ENCODE measurements around the gene GALNT18.

Gene GALNT18

DNA sequence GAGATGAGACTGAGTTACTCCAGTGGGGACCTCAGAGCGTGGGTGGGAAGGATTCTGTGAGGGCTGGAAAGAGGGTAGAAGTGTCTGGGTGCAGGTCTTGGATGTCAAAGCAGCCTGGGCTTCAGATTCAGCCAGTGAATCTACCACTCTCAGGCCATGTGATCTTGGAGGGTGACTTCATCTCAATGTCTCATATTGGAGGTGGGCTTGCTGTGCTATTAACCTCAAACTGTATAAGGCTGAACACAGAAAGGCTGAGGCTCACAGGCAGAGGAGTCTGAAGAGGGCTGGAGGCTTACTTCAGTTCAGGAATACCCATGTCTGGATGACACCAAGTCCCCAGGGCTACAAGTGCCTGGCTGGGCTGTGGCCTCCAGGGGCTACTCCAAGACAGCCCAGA is 332.1 kb downstream of the GALNT18 start:
- H3K79me1 ChIP-seq (ENCODE audit: low read depth, low read length) = no peaks in the 10 kb centered on the region
- H3K27ac ChIP-seq (replicated peaks; ENCODE audit: low read length) = no peak overlapping the region
- H3K4me2 ChIP-seq (ENCODE audit: insufficient read depth, low read length, poor library complexity, severe bottlenecking) = no peak overlapping the region
- H2BK120ac ChIP-seq (ENCODE audit: low read depth, low read length) = no peak overlapping the region
- H3K9me3 ChIP-seq (replicated peaks in 1 of 2; ENCODE audit: control insufficient read depth in 2 of 2, insufficient read depth in 1 of 2, low read depth in 1 of 2, low read length in 2 of 2) = no peaks in the 10 kb centered on the region
- H3K4ac ChIP-seq (ENCODE audit: low read length) = no peak overlapping the region
- no peak overlapping the region for H2AFZ ChIP-seq (ENCODE audit: low read length)
- H3K9ac ChIP-seq (ENCODE audit: low read depth, low read length, poor library complexity) = no peak overlapping the region
- H3K18ac ChIP-seq (ENCODE audit: low read length) = peak overlapping the region; percentile 30
- H3K4me3 ChIP-seq (ENCODE audit: low read length in 2 of 2) = peak overlapping the region in 1 of 2 donors; percentile 8
- H2BK15ac ChIP-seq (ENCODE audit: low read length) = no peak overlapping the region
- H3K14ac ChIP-seq (ENCODE audit: low read length) = no peak overlapping the region
- H2BK5ac ChIP-seq (ENCODE audit: low read length) = no peak overlapping the region
- peaks cover 0 to 2% of the 10 kb centered on the region in 2 donors for H3K4me1 ChIP-seq (ENCODE audit: control insufficient read depth in 2 of 2, insufficient read depth in 1 of 2, low read depth in 1 of 2, low read length in 2 of 2)
- no peak for DNase-seq (ENCODE audit: low spot score)
- no peaks in the 10 kb centered on the region for H3K27me3 ChIP-seq (ENCODE audit: control insufficient read depth in 3 of 3, insufficient read depth in 3 of 3, low read depth in 1 of 3, low read length in 3 of 3)
- no CpG with 5 or more reads among the region's 1 CpG for WGBS, 2 donors (ENCODE audit: extremely low coverage in 2 of 2, insufficient read length in 2 of 2, insufficient replicate concordance in 1 of 2)
- no peak overlapping the region for H2BK12ac ChIP-seq (ENCODE audit: low read length)
- no peaks in the 10 kb centered on the region for H3K36me3 ChIP-seq (replicated peaks in 1 of 2; ENCODE audit: control insufficient read depth in 2 of 2, insufficient read depth in 2 of 2, low read length in 2 of 2)
- H4K8ac ChIP-seq (ENCODE audit: low read depth, low read length) = no peak overlapping the region
- no peak overlapping the region for H3K23ac ChIP-seq (ENCODE audit: low read depth, low read length, poor library complexity)
- no peak overlapping the region for H2AK5ac ChIP-seq (ENCODE audit: low read depth, low read length)
- H4K91ac ChIP-seq (ENCODE audit: low read depth, low read length, poor library complexity) = no peak overlapping the region

DNA sequence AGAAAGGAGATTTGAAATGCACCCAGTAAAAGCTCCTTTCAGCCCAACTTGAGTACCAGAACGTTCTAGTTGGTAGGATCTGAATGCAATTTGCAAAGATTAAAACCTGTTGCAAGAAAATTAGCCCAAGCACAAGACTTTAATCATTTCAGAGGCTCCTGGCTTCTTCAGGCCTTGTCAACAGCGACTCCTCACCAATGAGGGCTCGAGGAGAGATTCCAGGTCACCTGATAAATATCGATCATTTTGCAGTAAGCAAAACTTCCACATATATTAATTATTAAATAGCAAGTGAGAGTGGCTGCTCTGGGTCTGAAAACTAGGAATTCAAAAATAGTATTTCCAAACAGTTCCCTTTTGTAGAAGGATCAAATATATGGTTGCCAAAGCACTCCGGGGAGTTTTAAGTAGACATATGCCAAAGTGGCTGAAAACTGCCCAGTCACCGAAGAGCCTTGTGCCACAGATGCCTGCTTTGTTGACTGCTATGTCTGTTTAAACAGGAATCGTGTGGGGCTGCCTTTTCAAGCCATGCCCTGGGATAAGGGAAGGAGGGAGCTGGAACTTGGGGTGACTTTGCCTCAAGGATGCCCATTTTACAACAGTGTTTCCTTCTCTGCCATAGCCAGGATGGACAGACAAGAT is 332.7 kb downstream of the GALNT18 start:
- Histone ChIP-seq H2AFZ (ENCODE audit: low read length) (no peak overlapping the region), H2BK5ac (ENCODE audit: low read length) (no peak overlapping the region), H3K4me1 (ENCODE audit: control insufficient read depth in 2 of 2, insufficient read depth in 1 of 2, low read depth in 1 of 2, low read length in 2 of 2) (peaks cover 0 to 2% of the 10 kb centered on the region in 2 donors), H3K27me3 (ENCODE audit: control insufficient read depth in 3 of 3, insufficient read depth in 3 of 3, low read depth in 1 of 3, low read length in 3 of 3) (no peaks in the 10 kb centered on the region), H2BK12ac (ENCODE audit: low read length) (no peak overlapping the region), H2BK15ac (ENCODE audit: low read length) (no peak overlapping the region), H3K4ac (ENCODE audit: low read length) (no peak overlapping the region), H4K8ac (ENCODE audit: low read depth, low read length) (no peak overlapping the region), H2BK120ac (ENCODE audit: low read depth, low read length) (no peak overlapping the region), H4K91ac (ENCODE audit: low read depth, low read length, poor library complexity) (no peak overlapping the region), H3K14ac (ENCODE audit: low read length) (no peak overlapping the region), H3K18ac (ENCODE audit: low read length) (no peak overlapping the region), H3K79me1 (ENCODE audit: low read depth, low read length) (no peaks in the 10 kb centered on the region), H3K4me3 (ENCODE audit: low read length in 2 of 2) (peak overlapping the region in 1 of 2 donors; percentile 8), H3K4me2 (ENCODE audit: insufficient read depth, low read length, poor library complexity, severe bottlenecking) (no peak overlapping the region), H2AK5ac (ENCODE audit: low read depth, low read length) (no peak overlapping the region), H3K9me3 (replicated peaks in 1 of 2; ENCODE audit: control insufficient read depth in 2 of 2, insufficient read depth in 1 of 2, low read depth in 1 of 2, low read length in 2 of 2) (no peaks in the 10 kb centered on the region), H3K23ac (ENCODE audit: low read depth, low read length, poor library complexity) (no peak overlapping the region), H3K36me3 (replicated peaks in 1 of 2; ENCODE audit: control insufficient read depth in 2 of 2, insufficient read depth in 2 of 2, low read length in 2 of 2) (no peaks in the 10 kb centered on the region), H3K27ac (replicated peaks; ENCODE audit: low read length) (no peak overlapping the region), H3K9ac (ENCODE audit: low read depth, low read length, poor library complexity) (no peak overlapping the region)
- DNase-seq (ENCODE audit: low spot score) = no peak
- no CpG with 5 or more reads among the region's 7 CpGs for WGBS, 2 donors (ENCODE audit: extremely low coverage in 2 of 2, insufficient read length in 2 of 2, insufficient replicate concordance in 1 of 2)

DNA sequence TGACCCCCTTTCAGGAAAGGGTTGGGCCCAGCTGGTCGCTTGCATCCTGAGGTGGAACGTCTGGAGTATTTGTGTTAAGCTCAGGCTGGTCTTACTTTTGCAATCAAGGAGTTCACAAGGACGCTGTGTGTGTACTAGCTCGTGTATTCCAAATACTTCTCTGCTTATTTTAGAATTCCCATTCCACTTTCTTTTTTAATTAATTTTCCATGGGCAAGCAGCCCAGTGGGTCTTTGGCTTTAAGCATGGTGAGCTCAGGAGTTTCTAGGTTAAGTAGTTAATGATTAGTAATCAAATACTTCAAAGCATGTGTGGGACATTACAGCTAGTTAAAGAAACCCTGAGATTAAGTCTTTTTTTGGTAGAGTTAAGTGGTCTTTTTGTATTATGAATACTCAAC is 337.3 kb downstream of the GALNT18 start:
- H3K79me1 ChIP-seq (ENCODE audit: low read depth, low read length) = no peaks in the 10 kb centered on the region
- H3K9ac ChIP-seq (ENCODE audit: low read depth, low read length, poor library complexity) = no peak overlapping the region

DNA sequence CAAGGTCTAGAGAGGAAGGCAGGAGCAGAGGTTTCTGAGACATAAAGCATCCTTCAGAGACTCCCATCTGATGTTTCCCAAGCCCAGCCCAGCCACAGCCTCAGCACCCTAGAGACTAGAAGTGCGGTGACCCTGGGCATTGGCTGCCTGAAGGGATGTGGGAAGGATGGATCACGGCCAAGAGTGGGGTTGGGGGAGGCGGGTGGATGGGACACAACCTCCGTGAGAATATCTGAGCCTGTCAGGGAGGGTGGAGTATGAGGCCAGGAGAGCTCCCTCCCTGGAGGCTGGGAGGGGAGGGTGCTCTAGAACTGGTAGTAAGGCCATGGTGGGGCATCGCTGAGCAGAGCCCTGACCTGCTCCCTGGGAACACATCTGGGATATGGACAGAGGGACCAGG is 340.2 kb downstream of the GALNT18 start:
- Histone ChIP-seq H3K9me3 (replicated peaks in 1 of 2; ENCODE audit: control insufficient read depth in 2 of 2, insufficient read depth in 1 of 2, low read depth in 1 of 2, low read length in 2 of 2) (no peaks in the 10 kb centered on the region), H3K4me2 (ENCODE audit: insufficient read depth, low read length, poor library complexity, severe bottlenecking) (no peak overlapping the region), H3K27me3 (ENCODE audit: control insufficient read depth in 3 of 3, insufficient read depth in 3 of 3, low read depth in 1 of 3, low read length in 3 of 3) (no peaks in the 10 kb centered on the region), H3K14ac (ENCODE audit: low read length) (no peak overlapping the region), H3K4me1 (ENCODE audit: control insufficient read depth in 2 of 2, insufficient read depth in 1 of 2, low read depth in 1 of 2, low read length in 2 of 2) (peaks cover 3% of the 10 kb centered on the region in 2 donors), H2AK5ac (ENCODE audit: low read depth, low read length) (peak overlapping the region; percentile 3), H4K91ac (ENCODE audit: low read depth, low read length, poor library complexity) (no peak overlapping the region), H2AFZ (ENCODE audit: low read length) (no peak overlapping the region), H4K8ac (ENCODE audit: low read depth, low read length) (no peak overlapping the region), H3K18ac (ENCODE audit: low read length) (peak overlapping the region; percentile 63), H2BK12ac (ENCODE audit: low read length) (no peak overlapping the region), H3K9ac (ENCODE audit: low read depth, low read length, poor library complexity) (no peak overlapping the region), H2BK120ac (ENCODE audit: low read depth, low read length) (no peak overlapping the region), H3K23ac (ENCODE audit: low read depth, low read length, poor library complexity) (peak overlapping the region; percentile 27), H3K27ac (replicated peaks; ENCODE audit: low read length) (no peak overlapping the region), H3K79me1 (ENCODE audit: low read depth, low read length) (no peaks in the 10 kb centered on the region), H2BK5ac (ENCODE audit: low read length) (no peak overlapping the region), H3K4me3 (ENCODE audit: low read length in 2 of 2) (peak overlapping the region in 1 of 2 donors; percentile 24), H3K4ac (ENCODE audit: low read length) (no peak overlapping the region), H2BK15ac (ENCODE audit: low read length) (no peak overlapping the region), H3K36me3 (replicated peaks in 1 of 2; ENCODE audit: control insufficient read depth in 2 of 2, insufficient read depth in 2 of 2, low read length in 2 of 2) (no peaks in the 10 kb centered on the region)
- no CpG with 5 or more reads among the region's 5 CpGs for WGBS, 2 donors (ENCODE audit: extremely low coverage in 2 of 2, insufficient read length in 2 of 2, insufficient replicate concordance in 1 of 2)
- no peak for DNase-seq (ENCODE audit: low spot score)

More for the DNA sequence above, 337.3 kb downstream of the GALNT18 start:
- Histone ChIP-seq H3K18ac (ENCODE audit: low read length) (no peak overlapping the region), H3K27me3 (ENCODE audit: control insufficient read depth in 3 of 3, insufficient read depth in 3 of 3, low read depth in 1 of 3, low read length in 3 of 3) (no peaks in the 10 kb centered on the region), H2BK12ac (ENCODE audit: low read length) (no peak overlapping the region), H2BK120ac (ENCODE audit: low read depth, low read length) (no peak overlapping the region), H3K14ac (ENCODE audit: low read length) (no peak overlapping the region), H4K8ac (ENCODE audit: low read depth, low read length) (no peak overlapping the region), H3K4me1 (ENCODE audit: control insufficient read depth in 2 of 2, insufficient read depth in 1 of 2, low read depth in 1 of 2, low read length in 2 of 2) (peaks cover 3% of the 10 kb centered on the region in 2 donors), H2AK5ac (ENCODE audit: low read depth, low read length) (no peak overlapping the region), H3K4me2 (ENCODE audit: insufficient read depth, low read length, poor library complexity, severe bottlenecking) (no peak overlapping the region), H2AFZ (ENCODE audit: low read length) (no peak overlapping the region), H3K27ac (replicated peaks; ENCODE audit: low read length) (no peak overlapping the region), H3K36me3 (replicated peaks in 1 of 2; ENCODE audit: control insufficient read depth in 2 of 2, insufficient read depth in 2 of 2, low read length in 2 of 2) (no peaks in the 10 kb centered on the region), H3K4me3 (ENCODE audit: low read length in 2 of 2) (no peak overlapping the region), H2BK5ac (ENCODE audit: low read length) (no peak overlapping the region), H3K9me3 (replicated peaks in 1 of 2; ENCODE audit: control insufficient read depth in 2 of 2, insufficient read depth in 1 of 2, low read depth in 1 of 2, low read length in 2 of 2) (no peaks in the 10 kb centered on the region), H4K91ac (ENCODE audit: low read depth, low read length, poor library complexity) (no peak overlapping the region), H2BK15ac (ENCODE audit: low read length) (no peak overlapping the region), H3K4ac (ENCODE audit: low read length) (no peak overlapping the region), H3K23ac (ENCODE audit: low read depth, low read length, poor library complexity) (no peak overlapping the region)
- WGBS, 2 donors (ENCODE audit: extremely low coverage in 2 of 2, insufficient read length in 2 of 2, insufficient replicate concordance in 1 of 2) = no CpG with 5 or more reads among the region's 4 CpGs
- no peak for DNase-seq (ENCODE audit: low spot score)

Measured in neuronal stem cell (in vitro differentiated cells).